Stimulated activated CD8-positive, alpha-beta memory T cell treated with anti-CD3 and anti-CD28 coated beads, Interleukin-15, amount 100 ng/mL, for 1 hour (primary cell): ENCODE measurements around the gene KLF14.
"Not testable (repeated sequence)": the region's sequence is repeated elsewhere in the genome, so short reads cannot be mapped to it uniquely, and the experiment has no call there.

Experiments used
- DNase-seq: peaks from one replicate; pipeline ENCODE4 v3.0.0-alpha.2; 2020; ENCODE audit warnings: low read depth

Gene KLF14

GRCh38 chr7:130719541-130719940 is 14.5 kb downstream of the KLF14 start:
- DNase-seq, result no peak

GRCh38 chr7:130712416-130712815 is 21.6 kb downstream of the KLF14 start:
- DNase-seq, result no peak

GRCh38 chr7:130708766-130709165 is 25.2 kb downstream of the KLF14 start:
- DNase-seq, result no peak

GRCh38 chr7:130708001-130708400 is 26.0 kb downstream of the KLF14 start:
- DNase-seq, result no peak

- DNase-seq, result no peak
Observed at GRCh38 chr7:130703851-130704250, 30.2 kb downstream of the KLF14 start.

- DNase-seq, result no peak
Observed at GRCh38 chr7:130701650-130702049, 32.4 kb downstream of the KLF14 start.

- DNase-seq, result no peak
Observed at GRCh38 chr7:130700760-130701159, 33.2 kb downstream of the KLF14 start.

GRCh38 chr7:130699686-130700085 is 34.3 kb downstream of the KLF14 start:
- DNase-seq, result no peak

- DNase-seq, result no peak
Observed at GRCh38 chr7:130697820-130698219, 36.2 kb downstream of the KLF14 start.

GRCh38 chr7:130695840-130696239 is 38.2 kb downstream of the KLF14 start:
- DNase-seq, result no peak

- DNase-seq, result not testable (repeated sequence)
Observed at GRCh38 chr7:130692396-130692795, 41.6 kb downstream of the KLF14 start.

- DNase-seq, result no peak
Observed at GRCh38 chr7:130689683-130690082, 44.3 kb downstream of the KLF14 start.

GRCh38 chr7:130683026-130683425 is 51.0 kb downstream of the KLF14 start:
- no peak for DNase-seq
